Caco-2 (cell line): Measurements from ENCODE around the gene OPTC. TPM values are rescaled to one million over a fixed set of nuclear protein-coding genes. Genes with fewer than 3 reads are reported as not detected.
"Not testable (repeated sequence)": the region's sequence is repeated elsewhere in the genome, so short reads cannot be mapped to it uniquely, and the experiment has no call there.

Source experiments
- BruUV-seq: library from RNA; stranded (reverse); fragments of 400-500 nt; replicated peaks from 2 replicates; lab custom pipeline; 2021; lab: Mats Ljungman, UMichigan
- CTCF ChIA-PET: fragments of 300-600 bp; sonication (Branson Sonifier 250); formaldehyde crosslinking; loops from one replicate; lab custom pipeline; 2022; ENCODE audit warnings: antibody characterized with exemption; lab: Charles Lee
- POLR2A ChIA-PET: fragments of 300-600 bp; sonication (Branson Sonifier 250); formaldehyde crosslinking; loops from one replicate; lab custom pipeline; 2022; ENCODE audit warnings: antibody characterized with exemption; lab: Charles Lee
- DNase-seq, 2 experiments: peaks; one replicate each; pipeline versions ENCODE4 v3.0.0 to v3.0.0-alpha.2; 2020 to 2022
- H3K27me3 ChIP-seq: replicated peaks from 2 replicates; pipeline ENCODE4 v1.6.0; 2011; ENCODE audit warnings: low read length; ENCODE audit not compliant: control insufficient read depth, insufficient read depth
- H3K36me3 ChIP-seq: 2 replicates; pipeline ENCODE4 v1.5.1; 2011; ENCODE audit warnings: low read length; ENCODE audit not compliant: control insufficient read depth, insufficient read depth
- H3K4me1 ChIP-seq: fragments of 250-450 bp; sonication (Bioruptor Pico); 2 replicates; pipeline ENCODE4 v1.5.1; 2020; ENCODE audit warnings: mild to moderate bottlenecking
- H3K4me3 ChIP-seq: 2 replicates; pipeline ENCODE4 v1.5.1; 2011; ENCODE audit warnings: low read depth, mild to moderate bottlenecking, control low read depth, low read length
- H3K9me3 ChIP-seq: fragments of 250-450 bp; sonication (Bioruptor Pico); 2 replicates; pipeline ENCODE4 v1.5.1; 2020; ENCODE audit warnings: mild to moderate bottlenecking, moderate library complexity
- H3K27ac Mint-ChIP-seq: one replicate; pipeline ENCODE4 v1.8.0; 2022; ENCODE audit warnings: mixed read lengths; ENCODE audit not compliant: unreplicated experiment
- H3K27me3 Mint-ChIP-seq: one replicate; pipeline ENCODE4 v1.8.0; 2022; ENCODE audit warnings: mixed read lengths; ENCODE audit not compliant: insufficient read depth, unreplicated experiment
- H3K36me3 Mint-ChIP-seq: one replicate; pipeline ENCODE4 v1.8.0; 2022; ENCODE audit warnings: mild to moderate bottlenecking, mixed read lengths; ENCODE audit not compliant: insufficient read depth, unreplicated experiment
- H3K4me1 Mint-ChIP-seq: one replicate; pipeline ENCODE4 v1.8.0; 2022; ENCODE audit warnings: low read depth, mixed read lengths; ENCODE audit not compliant: unreplicated experiment
- H3K4me3 Mint-ChIP-seq: one replicate; pipeline ENCODE4 v1.8.0; 2022; ENCODE audit warnings: mild to moderate bottlenecking, moderate library complexity, mixed read lengths; ENCODE audit not compliant: unreplicated experiment
- H3K9me3 Mint-ChIP-seq: one replicate; pipeline ENCODE4 v1.8.0; 2022; ENCODE audit warnings: mixed read lengths; ENCODE audit not compliant: unreplicated experiment
- CTCF ChIP-seq, 2 experiments: fragments of 200-600 bp in 1 of 2; IDR thresholded peaks; 1 replicate in 1 of 2; 2 replicates in 1 of 2; pipeline versions ENCODE4 v1.5.1 to v1.8.0; 2011 to 2022; ENCODE audit warnings: antibody characterized with exemption in 1 of 2, control low read depth in 1 of 2, inconsistent platforms in 1 of 2, low read depth in 1 of 2, low read length in 1 of 2, mild to moderate bottlenecking in 1 of 2, moderate library complexity in 1 of 2; ENCODE audit not compliant: insufficient read depth in 1 of 2, severe bottlenecking in 1 of 2, unreplicated experiment in 1 of 2
- intact Hi-C: fragments of 100-400 bp; cut with micrococcal nuclease; formaldehyde crosslinking; loops from one replicate; pipeline ENCODE4 v1.10.0; 2022; ENCODE audit not compliant: unreplicated experiment
- total RNA-seq: library from RNA; stranded (reverse); gene quantifications from 2 replicates; pipeline ENCODE4 v1.2.3, GENCODE V29; 2022

The OPTC gene
- total RNA-seq, 1 experiment from 2014 or later = not detected

GRCh38 chr1:203465948-203466347 lies 28.0 kb upstream of the OPTC start:
- no peak for TF ChIP-seq CTCF (IDR thresholded peaks at IDR 0.05; ENCODE audit: insufficient read depth in 1 of 2, low read depth in 1 of 2, low read length in 1 of 2, severe bottlenecking in 1 of 2, unreplicated experiment in 1 of 2)
- H3K9me3 Mint-ChIP-seq = no peaks in the 10 kb centered on the region
- POLR2A ChIA-PET = no interaction called here
- peaks cover 14% of the 10 kb centered on the region for H3K27me3 Mint-ChIP-seq
- Histone ChIP-seq H3K4me1 (no peaks in the 10 kb centered on the region), H3K36me3 (no peaks in the 10 kb centered on the region), H3K4me3 (no peak overlapping the region), H3K27me3 (no peaks in the 10 kb centered on the region; the same call in 1 of the 2 replicates), H3K9me3 (no peaks in the 10 kb centered on the region)
- no peak overlapping the region for H3K4me3 Mint-ChIP-seq
- no peak overlapping the region for H3K27ac Mint-ChIP-seq
- DNase-seq = no peak
- intact Hi-C loops = no loop called here
- no peaks in the 10 kb centered on the region for H3K4me1 Mint-ChIP-seq
- no peaks in the 10 kb centered on the region for H3K36me3 Mint-ChIP-seq
- CTCF ChIA-PET = no interaction called here
- no TSS peak for BruUV-seq

- CTCF ChIA-PET = not testable (repeated sequence)
These were observed 26.9 kb upstream of the OPTC start for GRCh38 chr1:203466906-203467549.

GRCh38 chr1:203467550-203467921 lies 26.4 kb upstream of the OPTC start:
- H3K36me3 Mint-ChIP-seq = no peaks in the 10 kb centered on the region
- no peaks in the 10 kb centered on the region for H3K9me3 ChIP-seq
- BruUV-seq = no TSS peak
- no peak overlapping the region for H3K4me3 ChIP-seq
- H3K27me3 Mint-ChIP-seq = peaks cover 7% of the 10 kb centered on the region
- no peak overlapping the region for H3K27ac Mint-ChIP-seq
- H3K9me3 Mint-ChIP-seq = no peaks in the 10 kb centered on the region
- ChIA-PET CTCF (no interaction called here), POLR2A (no interaction called here)
- H3K4me1 Mint-ChIP-seq = no peaks in the 10 kb centered on the region
- no peaks in the 10 kb centered on the region for H3K4me1 ChIP-seq
- no peak overlapping the region for H3K4me3 Mint-ChIP-seq
- TF ChIP-seq CTCF (IDR thresholded peaks at IDR 0.05; ENCODE audit: insufficient read depth in 1 of 2, low read depth in 1 of 2, low read length in 1 of 2, severe bottlenecking in 1 of 2, unreplicated experiment in 1 of 2) = no peak
- no peaks in the 10 kb centered on the region; the same call in 1 of the 2 replicates for H3K27me3 ChIP-seq
- intact Hi-C loops = no loop called here
- no peaks in the 10 kb centered on the region for H3K36me3 ChIP-seq
- no peak for DNase-seq

More at GRCh38 chr1:203466906-203467549, 26.9 kb upstream of the OPTC start:
- H3K9me3 Mint-ChIP-seq, DNase-seq, BruUV-seq, H3K27ac Mint-ChIP-seq, H3K4me1 ChIP-seq, H3K9me3 ChIP-seq, H3K36me3 ChIP-seq, POLR2A ChIA-PET, H3K4me3 ChIP-seq, H3K36me3 Mint-ChIP-seq, H3K27me3 Mint-ChIP-seq, H3K4me3 Mint-ChIP-seq, intact Hi-C loops, H3K27me3 ChIP-seq, H3K4me1 Mint-ChIP-seq: not testable (repeated sequence)
